Dermis microvascular lymphatic vessel endothelial cell (primary cell): ENCODE data around the gene RBM10. TPM values are rescaled to one million over a fixed set of nuclear protein-coding genes. Genes with fewer than 3 reads are reported as not detected.
A peak's percentile ranks its signal among the peaks of the same experiment; 100 is the strongest.
"Not testable (repeated sequence)": the region's sequence is repeated elsewhere in the genome, so short reads cannot be mapped to it uniquely, and the experiment has no call there.

Experiments
- DNase-seq, 2 donors: peaks; one replicate each; pipeline versions ENCODE4 v3.0.0 to v3.0.0-alpha.2; 2010; ENCODE audit warnings: low read depth in 2 of 2
- total RNA-seq: library from RNA; depleted of rRNA; stranded (reverse); fragments of >200 nt; gene quantifications from 2 replicates; pipeline ENCODE4 v1.2.1, GENCODE V29; 2014

The RBM10 gene
- 37.2 and 38.4 TPM in 2 replicates for total RNA-seq

GRCh38 chrX:47144626-47145394 lies at the start of gene RBM10, which contains the start of gene NDUFB11:
Gene RBM10, plus strand, starts transcription at chrX:47145221. Its CDS starts 2,261 bp downstream, at chrX:47147482.
Gene NDUFB11, minus strand, starts transcription at chrX:47144702. Its CDS starts 23 bp downstream, at chrX:47144679.
- DNase-seq, result peak; percentile 88 to 96

GRCh38 chrX:47097018-47097417 lies 48.0 kb upstream of the RBM10 start:
- no peak for DNase-seq

GRCh38 chrX:47098338-47099094 lies 46.5 kb upstream of the RBM10 start:
- DNase-seq, result no peak

- DNase-seq, result no peak
Observed at GRCh38 chrX:47101206-47101605, 43.8 kb upstream of the RBM10 start.

- DNase-seq, result not testable (repeated sequence)
Observed at GRCh38 chrX:47110936-47111615, 33.9 kb upstream of the RBM10 start.

- no peak for DNase-seq
Observed at GRCh38 chrX:47112316-47112954, 32.6 kb upstream of the RBM10 start.

- not testable (repeated sequence) for DNase-seq
Observed at GRCh38 chrX:47116551-47117110, 28.4 kb upstream of the RBM10 start.

- not testable (repeated sequence) for DNase-seq
Observed at GRCh38 chrX:47124466-47124865, 20.6 kb upstream of the RBM10 start.

GRCh38 chrX:47129157-47129898 lies 15.7 kb upstream of the RBM10 start:
- peak; percentile 93 to 95 for DNase-seq

GRCh38 chrX:47129899-47130358 lies 15.1 kb upstream of the RBM10 start:
- DNase-seq, result peak in 1 of 2 donors; percentile 3

- no peak for DNase-seq
Observed at GRCh38 chrX:47133493-47133892, 11.5 kb upstream of the RBM10 start.

GRCh38 chrX:47135650-47136049 lies 9.4 kb upstream of the RBM10 start:
- DNase-seq, result peak in 1 of 2 donors; percentile 27

- no peak for DNase-seq
Observed at GRCh38 chrX:47138171-47138570, 6.8 kb upstream of the RBM10 start.

GRCh38 chrX:47143894-47144625 lies 961 bp upstream of the RBM10 start:
- DNase-seq, result peak in 1 of 2 donors; percentile 58

- DNase-seq, result no peak
Observed at GRCh38 chrX:47145395-47146120, 537 bp downstream of the RBM10 start.

- peak in 1 of 2 donors; percentile 17 for DNase-seq
Observed at GRCh38 chrX:47146121-47146935, 1.3 kb downstream of the RBM10 start.

GRCh38 chrX:47146936-47147859 lies 2.2 kb downstream of the RBM10 start:
- no peak for DNase-seq
